HG03571 (cell line): Measurements from ENCODE around the gene RAB44.
"Not testable (repeated sequence)": the region's sequence is repeated elsewhere in the genome, so short reads cannot be mapped to it uniquely, and the experiment has no call there.

Experiments
- ATAC-seq: cut with Tn5 transposase; IDR thresholded peaks from one replicate; pipeline ENCODE4 v1.9.1; 2021; ENCODE audit not compliant: unreplicated experiment

Gene RAB44

GRCh38 chr6:36697481-36697903, at the start of gene RAB44:
TSS of gene RAB44 (plus strand) at chr6:36697826. CDS start at chr6:36704236, 6,410 bp downstream.
- ATAC-seq, result no peak

GRCh38 chr6:36649086-36649485, 48.5 kb upstream of the RAB44 start:
- ATAC-seq, result no peak

GRCh38 chr6:36649701-36650484, 47.7 kb upstream of the RAB44 start:
- no peak for ATAC-seq

- peak; percentile 69 for ATAC-seq
Measured at GRCh38 chr6:36650848-36651478, 46.7 kb upstream of the RAB44 start.

- ATAC-seq, result no peak
Measured at GRCh38 chr6:36651659-36652379, 45.8 kb upstream of the RAB44 start.

GRCh38 chr6:36654469-36654868, 43.2 kb upstream of the RAB44 start:
- ATAC-seq, result not testable (repeated sequence)

- ATAC-seq, result no peak
Measured at GRCh38 chr6:36655085-36655724, 42.4 kb upstream of the RAB44 start.

- ATAC-seq, result no peak
Measured at GRCh38 chr6:36656441-36656840, 41.2 kb upstream of the RAB44 start.

GRCh38 chr6:36657271-36657670, 40.4 kb upstream of the RAB44 start:
- no peak for ATAC-seq

GRCh38 chr6:36657942-36658544, 39.6 kb upstream of the RAB44 start:
- ATAC-seq, result no peak

- ATAC-seq, result no peak
Measured at GRCh38 chr6:36659271-36659670, 38.4 kb upstream of the RAB44 start.

- no peak for ATAC-seq
Measured at GRCh38 chr6:36660771-36661471, 36.7 kb upstream of the RAB44 start.

GRCh38 chr6:36662380-36662779, 35.2 kb upstream of the RAB44 start:
- no peak for ATAC-seq

GRCh38 chr6:36662827-36663256, 34.8 kb upstream of the RAB44 start:
- no peak for ATAC-seq

- no peak for ATAC-seq
Measured at GRCh38 chr6:36663504-36664446, 33.9 kb upstream of the RAB44 start.

GRCh38 chr6:36665180-36665579, 32.4 kb upstream of the RAB44 start:
- no peak for ATAC-seq

- no peak for ATAC-seq
Measured at GRCh38 chr6:36666287-36666686, 31.3 kb upstream of the RAB44 start.

GRCh38 chr6:36666826-36667591, 30.6 kb upstream of the RAB44 start:
- ATAC-seq, result peak; percentile 63
